Measurements from ENCODE around the gene KRTAP20-3. TPM values are rescaled to one million over a fixed set of nuclear protein-coding genes. Genes with fewer than 3 reads are reported as not detected.

The KRTAP20-3 gene
- total RNA-seq, 2 donors from 2014 or later, result not detected

GRCh38 chr21:30628109-30628508 lies 14.6 kb upstream of the KRTAP20-3 start:
- Histone ChIP-seq H3K9ac (ENCODE audit: extremely low read depth, low read length, poor library complexity, severe bottlenecking) (no peak overlapping the region), H3K27ac (ENCODE audit: low read depth, low read length) (no peak overlapping the region), H3K9me3 (ENCODE audit: control insufficient read depth, low read length) (no peaks in the 10 kb centered on the region), H3K4me3 (ENCODE audit: low read length) (no peak overlapping the region), H3K4me1 (ENCODE audit: control insufficient read depth, insufficient read depth, low read length) (no peaks in the 10 kb centered on the region), H3K27me3 (ENCODE audit: control insufficient read depth, insufficient read depth, low read length, poor library complexity, severe bottlenecking) (no peaks in the 10 kb centered on the region), H3K36me3 (ENCODE audit: control insufficient read depth, insufficient read depth, low read length) (no peaks in the 10 kb centered on the region)
- 56% methylated on average over 2 of the region's 4 CpGs; no CpG with 5 or more reads in 1 of the 2 experiments for WGBS, 2 experiments (ENCODE audit: insufficient coverage in 1 of 2, insufficient read length in 1 of 2)
- H3K4me1 Mint-ChIP-seq, result no peaks in the 10 kb centered on the region
- no peaks in the 10 kb centered on the region for H3K36me3 Mint-ChIP-seq (ENCODE audit: low read depth)
- peaks cover 48% of the 10 kb centered on the region for H3K9me3 Mint-ChIP-seq
- H3K27ac Mint-ChIP-seq, result no peak overlapping the region
- no peaks in the 10 kb centered on the region for H3K27me3 Mint-ChIP-seq (ENCODE audit: insufficient read depth)
- no peak overlapping the region for H3K4me3 Mint-ChIP-seq
- no peak for TF ChIP-seq CTCF (conservative IDR thresholded peaks at IDR 0.05)
- no peak for DNase-seq

- Mint-ChIP-seq H3K9me3 (peaks cover 46% of the 10 kb centered on the region), H3K27me3 (ENCODE audit: insufficient read depth) (no peaks in the 10 kb centered on the region), H3K36me3 (ENCODE audit: low read depth) (no peaks in the 10 kb centered on the region), H3K4me3 (no peak overlapping the region), H3K27ac (no peak overlapping the region), H3K4me1 (no peaks in the 10 kb centered on the region)
- Histone ChIP-seq H3K27me3 (ENCODE audit: control insufficient read depth, insufficient read depth, low read length, poor library complexity, severe bottlenecking) (no peaks in the 10 kb centered on the region), H3K9ac (ENCODE audit: extremely low read depth, low read length, poor library complexity, severe bottlenecking) (no peak overlapping the region), H3K27ac (ENCODE audit: low read depth, low read length) (no peak overlapping the region), H3K36me3 (ENCODE audit: control insufficient read depth, insufficient read depth, low read length) (no peaks in the 10 kb centered on the region), H3K9me3 (ENCODE audit: control insufficient read depth, low read length) (no peaks in the 10 kb centered on the region), H3K4me1 (ENCODE audit: control insufficient read depth, insufficient read depth, low read length) (no peaks in the 10 kb centered on the region), H3K4me3 (ENCODE audit: low read length) (no peak overlapping the region)
- TF ChIP-seq CTCF (conservative IDR thresholded peaks at IDR 0.05), result no peak
- DNase-seq, result no peak
- 82% methylated on average over 1 of the region's 1 CpG; no CpG with 5 or more reads in 1 of the 2 experiments for WGBS, 2 experiments (ENCODE audit: insufficient coverage in 1 of 2, insufficient read length in 1 of 2)
These were observed 13.5 kb upstream of the KRTAP20-3 start for GRCh38 chr21:30629200-30629599.

GRCh38 chr21:30634906-30635305 lies 7.8 kb upstream of the KRTAP20-3 start, which contains the start of gene KRTAP20-2:
Gene KRTAP20-2 (plus strand): TSS chr21:30635206. CDS start chr21:30635264, 58 bp downstream.
- Mint-ChIP-seq H3K4me1 (no peaks in the 10 kb centered on the region), H3K36me3 (ENCODE audit: low read depth) (no peaks in the 10 kb centered on the region), H3K9me3 (peaks cover 30% of the 10 kb centered on the region), H3K4me3 (no peak within 1 kb of the TSS), H3K27ac (no peak within 1 kb of the TSS), H3K27me3 (ENCODE audit: insufficient read depth) (no peaks in the 10 kb centered on the region)
- H3K9ac ChIP-seq (ENCODE audit: extremely low read depth, low read length, poor library complexity, severe bottlenecking), result no peak within 1 kb of the TSS
- no peak for TF ChIP-seq CTCF (conservative IDR thresholded peaks at IDR 0.05)
- no peak within 1 kb of the TSS for H3K4me3 ChIP-seq (ENCODE audit: low read length)
- H3K9me3 ChIP-seq (ENCODE audit: control insufficient read depth, low read length), result no peaks in the 10 kb centered on the region
- WGBS, 2 experiments (ENCODE audit: insufficient coverage in 1 of 2, insufficient read length in 1 of 2), result 88 to 100% methylated on average over 1 of the region's 1 CpG
- DNase-seq, result no peak
- no peak within 1 kb of the TSS for H3K27ac ChIP-seq (ENCODE audit: low read depth, low read length)
- H3K27me3 ChIP-seq (ENCODE audit: control insufficient read depth, insufficient read depth, low read length, poor library complexity, severe bottlenecking), result no peaks in the 10 kb centered on the region
- H3K4me1 ChIP-seq (ENCODE audit: control insufficient read depth, insufficient read depth, low read length), result no peaks in the 10 kb centered on the region
- H3K36me3 ChIP-seq (ENCODE audit: control insufficient read depth, insufficient read depth, low read length), result no peaks in the 10 kb centered on the region

Data from endodermal cell (in vitro differentiated cells).